T-helper 1 cell (primary cell): Measurements from ENCODE around the gene ACP2.
A peak's percentile ranks its signal among the peaks of the same experiment; 100 is the strongest.

Source experiments
- DNase-seq, 5 donors: peaks; one replicate each; pipeline ENCODE4 v3.0.0-alpha.2; 2012 to 2020
- total RNA-seq, 4 donors: gene quantifications; one replicate each; lab custom pipeline; 2026; lab: John Stamatoyannopoulos, UW

Gene ACP2
- 10.6 to 19.3 (median 15.3) reads per million in 4 donors for total RNA-seq

GRCh38 chr11:47248664-47249377 lies at the start of gene ACP2:
Gene ACP2 (minus strand): TSS chr11:47248814. CDS start chr11:47248789, 25 bp downstream.
- DNase-seq: peak; percentile 63 to 90 (median 75)

- DNase-seq: no peak
These were observed 47.4 kb upstream of the ACP2 start for GRCh38 chr11:47296045-47296444.

- no peak for DNase-seq
These were observed 46.8 kb upstream of the ACP2 start for GRCh38 chr11:47295385-47295784.

GRCh38 chr11:47289856-47290255 lies 41.2 kb upstream of the ACP2 start:
- no peak for DNase-seq

- DNase-seq: no peak
These were observed 39.5 kb upstream of the ACP2 start for GRCh38 chr11:47288066-47288465.

- no peak for DNase-seq
These were observed 37.6 kb upstream of the ACP2 start for GRCh38 chr11:47285969-47286770.

GRCh38 chr11:47284151-47284550 lies 35.5 kb upstream of the ACP2 start:
- no peak for DNase-seq

GRCh38 chr11:47282462-47282861 lies 33.8 kb upstream of the ACP2 start:
- no peak for DNase-seq

- no peak for DNase-seq
These were observed 32.2 kb upstream of the ACP2 start for GRCh38 chr11:47280860-47281259.

- no peak for DNase-seq
These were observed 31.5 kb upstream of the ACP2 start for GRCh38 chr11:47280099-47280498.

- DNase-seq: no peak
These were observed 30.2 kb upstream of the ACP2 start for GRCh38 chr11:47278769-47279168.

GRCh38 chr11:47278058-47278457 lies 29.4 kb upstream of the ACP2 start:
- no peak for DNase-seq

GRCh38 chr11:47276923-47277322 lies 28.3 kb upstream of the ACP2 start:
- no peak for DNase-seq

- DNase-seq: no peak
These were observed 26.1 kb upstream of the ACP2 start for GRCh38 chr11:47274495-47275235.

- DNase-seq: no peak
These were observed 24.1 kb upstream of the ACP2 start for GRCh38 chr11:47272706-47273105.

GRCh38 chr11:47271961-47272661 lies 23.5 kb upstream of the ACP2 start:
- no peak for DNase-seq

GRCh38 chr11:47271328-47271727 lies 22.7 kb upstream of the ACP2 start:
- DNase-seq: no peak

- DNase-seq: peak in 2 of 5 donors; percentile 32 to 67
These were observed 22.0 kb upstream of the ACP2 start for GRCh38 chr11:47270331-47271271.

GRCh38 chr11:47269829-47270305 lies 21.3 kb upstream of the ACP2 start, which contains the start of gene MADD:
Gene MADD (plus strand): TSS chr11:47270133.
- peak; percentile 80 to 93 (median 87) for DNase-seq

- DNase-seq: peak; percentile 68 to 89 (median 77)
These were observed 20.6 kb upstream of the ACP2 start for GRCh38 chr11:47269002-47269828.
